Activated T-cell treated with anti-CD3 and anti-CD28 coated beads, Interleukin-2, amount 50 U/mL, for 1 hour (primary cell): Measurements from ENCODE around the gene PALM.
"Not testable (repeated sequence)": the region's sequence is repeated elsewhere in the genome, so short reads cannot be mapped to it uniquely, and the experiment has no call there.

Experiments used
- DNase-seq: peaks from one replicate; pipeline ENCODE4 v3.0.0-alpha.2; 2020

Gene PALM

DNA sequence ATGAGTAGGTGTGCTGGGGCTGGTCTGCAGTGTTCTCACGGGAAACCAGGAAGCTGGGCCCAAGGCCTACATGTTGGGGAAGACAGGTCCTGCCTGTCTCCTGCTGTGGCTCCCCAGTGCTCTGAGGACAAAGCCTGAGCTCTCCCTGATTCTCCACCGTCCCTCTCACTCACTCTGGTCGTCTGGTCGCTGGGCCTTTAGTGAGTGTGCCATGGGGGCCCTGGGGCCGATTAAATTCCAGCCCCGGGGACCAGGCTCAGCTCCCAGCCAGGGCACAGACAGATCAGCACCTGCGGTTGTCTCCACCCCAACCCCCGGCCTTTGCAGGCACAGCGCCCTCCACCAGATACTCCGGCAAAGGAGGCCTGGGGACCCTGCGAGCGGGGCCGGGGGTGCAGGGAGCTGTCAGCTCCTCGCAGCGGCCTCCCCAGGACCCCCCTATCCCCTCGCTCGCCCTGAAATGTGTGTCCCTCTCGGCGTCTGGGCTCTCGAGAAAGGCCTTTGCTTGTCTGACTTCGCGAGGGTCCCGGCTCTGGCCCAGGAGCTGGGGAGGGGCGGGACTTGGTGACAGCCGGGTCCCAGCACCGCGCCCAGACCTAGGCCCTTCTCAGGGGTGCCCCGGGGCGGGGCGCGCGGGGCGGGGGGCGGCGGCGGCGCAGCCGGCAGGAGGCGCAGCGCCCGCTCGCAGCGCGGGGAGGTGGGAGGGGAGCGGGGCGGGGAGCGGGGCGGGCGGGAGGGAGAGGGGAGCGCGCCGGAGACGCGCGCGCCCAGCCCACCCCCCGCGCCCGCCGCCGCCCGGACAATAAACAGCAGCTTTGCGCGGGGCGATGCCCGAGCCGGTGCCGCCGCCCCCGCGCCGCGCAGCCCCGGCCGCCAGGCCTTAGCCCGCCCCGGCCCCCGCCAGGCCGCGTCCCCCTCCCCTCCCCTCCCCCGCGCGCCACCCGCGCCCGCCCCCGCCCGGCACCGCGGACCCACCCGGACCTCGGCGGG lies at the start of gene PALM:
Gene PALM, plus strand, starts transcription at position 782 of the 990 bp plus-strand sequence. CDS start 212 bp downstream, outside the sequence.
- DNase-seq: no peak

GRCh38 chr19:660793-661426 lies 47.8 kb upstream of the PALM start:
- DNase-seq: no peak

- peak; percentile 70 for DNase-seq
These were observed 47.1 kb upstream of the PALM start for GRCh38 chr19:661427-662196.

- peak; percentile 68 for DNase-seq
These were observed 46.4 kb upstream of the PALM start for GRCh38 chr19:662207-662961.

DNA sequence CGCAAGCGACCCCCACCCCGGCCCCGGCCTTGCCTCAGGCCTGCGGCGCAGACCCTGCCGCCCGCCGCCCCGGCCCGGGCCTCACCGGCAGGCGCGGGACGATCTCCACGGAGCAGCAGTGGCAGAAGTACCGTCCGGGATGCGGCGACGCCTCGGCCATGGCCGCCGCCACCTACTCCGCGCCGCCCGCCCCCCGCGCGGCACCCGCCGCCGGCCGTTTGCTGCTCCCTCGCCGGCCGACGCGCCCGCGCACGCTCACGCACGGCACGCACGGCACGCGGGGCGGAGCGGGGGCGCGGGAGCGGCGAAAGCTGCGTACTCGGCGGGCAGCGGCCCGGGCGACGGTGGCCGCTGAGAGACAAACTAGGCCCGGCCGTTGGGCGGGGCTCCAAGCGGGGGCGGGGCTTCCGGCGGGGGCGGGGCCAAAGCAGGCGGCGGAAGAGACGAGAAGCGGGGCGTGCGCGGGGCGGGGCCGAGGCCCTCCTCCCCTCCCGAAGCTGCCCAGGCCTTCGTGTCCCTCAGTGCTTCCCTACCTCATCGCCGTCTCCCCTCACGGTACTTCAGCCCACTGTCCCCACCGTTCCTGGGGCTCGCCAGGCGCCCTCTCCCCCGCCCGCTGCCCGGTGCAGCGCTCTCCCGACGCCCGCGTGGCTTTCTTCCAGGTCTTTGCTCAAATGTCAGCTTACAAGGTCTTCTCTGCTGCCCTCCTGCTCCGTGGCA lies 45.6 kb upstream of the PALM start, which contains the start of gene RNF126:
Gene RNF126, minus strand, starts transcription at position 253 of the 720 bp plus-strand sequence. Its CDS starts 93 bp downstream, at position 160.
- DNase-seq: peak; percentile 95

DNA sequence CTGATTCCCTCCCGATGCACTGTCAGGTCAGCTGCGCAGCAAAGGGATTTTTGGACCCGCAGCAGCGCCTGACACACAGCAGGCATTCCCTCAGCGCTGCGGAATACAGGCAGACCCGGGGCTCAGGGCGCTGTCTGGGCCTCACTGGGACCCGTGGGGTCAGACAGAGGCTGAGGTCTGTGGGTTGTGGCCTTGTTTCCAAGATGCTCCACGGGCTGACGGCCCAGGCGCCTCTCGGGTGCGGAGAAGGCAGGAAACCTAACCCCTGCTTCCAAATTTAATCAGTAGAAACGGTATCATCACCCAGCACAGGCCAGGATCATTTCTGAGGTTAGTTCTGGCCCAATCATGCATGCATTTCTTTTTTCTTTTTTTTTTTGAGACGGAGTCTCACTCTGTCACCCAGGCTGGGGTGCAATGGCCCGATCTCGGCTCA lies 45.0 kb upstream of the PALM start:
- DNase-seq: no peak

GRCh38 chr19:664913-665443 lies 43.8 kb upstream of the PALM start:
- peak; percentile 85 for DNase-seq

- DNase-seq: not testable (repeated sequence)
These were observed 41.7 kb upstream of the PALM start for GRCh38 chr19:666985-667573.

GRCh38 chr19:668675-669434 lies 39.9 kb upstream of the PALM start:
- DNase-seq: not testable (repeated sequence)

- no peak for DNase-seq
These were observed 38.1 kb upstream of the PALM start for GRCh38 chr19:670609-671075.

DNA sequence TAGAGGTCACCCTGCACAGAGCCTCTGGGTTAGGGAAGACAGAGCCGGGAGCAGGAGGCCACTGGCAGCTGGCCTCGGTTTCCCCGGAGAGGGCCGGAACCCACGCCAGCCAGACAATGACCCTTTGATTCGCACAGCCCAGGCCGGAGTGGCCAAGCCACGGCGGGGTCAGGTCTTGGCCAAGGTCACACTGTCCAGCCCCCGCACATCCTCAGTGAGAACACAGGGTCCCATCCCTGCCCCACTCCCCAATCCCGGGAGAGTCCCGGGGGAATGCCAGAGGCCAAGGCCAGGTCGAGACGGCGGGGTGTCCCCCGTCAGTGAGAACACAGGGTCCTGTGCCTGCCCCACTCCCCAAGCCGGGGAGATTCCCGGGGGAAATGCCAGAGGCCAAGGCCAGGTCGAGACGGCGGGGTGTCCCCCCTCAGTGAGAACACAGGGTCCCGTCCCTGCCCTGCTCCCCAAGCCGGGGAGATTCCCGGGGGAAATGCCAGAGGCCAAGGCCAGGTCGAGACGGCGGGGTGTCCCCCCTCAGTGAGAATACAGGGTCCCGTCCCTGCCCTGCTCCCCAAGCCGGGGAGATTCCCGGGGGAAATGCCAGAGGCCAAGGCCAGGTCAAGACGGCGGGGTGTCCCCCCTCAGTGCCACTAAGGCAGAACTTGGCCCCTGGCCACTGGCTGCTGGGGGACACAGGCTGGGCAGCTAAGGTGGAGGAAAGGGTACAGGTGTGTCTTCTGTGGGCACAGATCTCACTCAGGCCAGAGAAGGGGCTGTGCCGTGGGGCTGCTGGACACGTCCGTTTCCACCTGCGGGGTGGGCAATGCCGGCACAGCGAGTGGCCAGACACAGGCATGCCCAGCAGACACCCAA lies 34.2 kb upstream of the PALM start:
- DNase-seq: no peak

DNA sequence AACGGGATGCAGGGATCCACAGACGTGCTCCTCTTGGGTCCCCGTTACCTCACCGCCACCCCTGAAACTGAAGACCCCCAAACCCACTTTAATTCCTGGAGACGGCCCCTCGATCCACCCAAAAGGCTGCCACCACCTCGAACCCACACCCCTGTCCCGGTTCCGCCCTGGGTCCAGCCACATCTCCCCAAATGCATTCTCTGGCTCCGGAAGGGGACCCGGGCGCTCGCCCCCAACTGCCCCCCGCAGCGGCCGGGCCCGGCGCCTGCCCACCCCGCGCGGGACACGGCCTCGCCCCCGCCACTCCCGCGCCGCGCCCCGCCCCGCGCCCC lies 32.8 kb upstream of the PALM start:
- no peak for DNase-seq

GRCh38 chr19:676339-677105 lies 32.2 kb upstream of the PALM start, which contains the start of gene FSTL3:
Gene FSTL3 (plus strand): TSS chr19:676392. CDS start chr19:676424, 32 bp downstream.
- no peak for DNase-seq

DNA sequence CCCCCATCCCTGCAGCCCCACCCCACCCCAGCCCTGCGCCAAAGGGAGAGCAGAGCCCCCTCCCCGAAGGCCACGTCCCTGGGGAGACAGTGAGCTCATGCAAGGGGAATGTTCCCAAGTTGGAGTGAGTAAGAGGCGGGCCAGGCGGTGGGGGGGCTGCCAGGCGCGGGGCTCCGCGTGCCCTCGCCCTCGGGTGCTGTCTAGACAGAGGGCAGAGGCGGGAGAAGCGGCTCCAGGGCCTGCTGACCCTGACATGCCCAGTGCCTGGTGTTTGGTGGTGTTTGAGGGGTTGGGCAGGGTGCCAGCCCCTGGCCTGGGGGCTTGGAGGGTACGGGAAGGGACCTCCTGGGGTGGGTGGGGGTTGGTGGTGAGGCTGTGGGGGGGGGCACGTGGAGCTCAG lies 31.5 kb upstream of the PALM start:
- no peak for DNase-seq

GRCh38 chr19:677601-678436 lies 30.9 kb upstream of the PALM start:
- DNase-seq: no peak

GRCh38 chr19:678791-679388 lies 29.8 kb upstream of the PALM start:
- no peak for DNase-seq
